ENCODE data around the gene TRMT1L.

The TRMT1L gene

GRCh38 chr1:185077374-185077773, 79.4 kb downstream of the TRMT1L start:
- Histone ChIP-seq H3K36me3 (ENCODE audit: insufficient read depth, low read length) (no peaks in the 10 kb centered on the region), H3K4me2 (ENCODE audit: low read length) (no peak overlapping the region), H3K4me3 (ENCODE audit: low read length) (no peak overlapping the region), H3K4me1 (ENCODE audit: control insufficient read depth, insufficient read depth, low read length) (peaks cover 7% of the 10 kb centered on the region), H3K9ac (ENCODE audit: low read depth, low read length) (no peak overlapping the region), H3K27me3 (ENCODE audit: control insufficient read depth, insufficient read depth, low read length) (no peaks in the 10 kb centered on the region), H3K9me3 (replicated peaks; ENCODE audit: low read length) (no peaks in the 10 kb centered on the region)

- H3K27me3 ChIP-seq (ENCODE audit: control insufficient read depth, insufficient read depth, low read length) = no peaks in the 10 kb centered on the region
- no peak overlapping the region for H3K9ac ChIP-seq (ENCODE audit: low read depth, low read length)
- peaks cover 7% of the 10 kb centered on the region for H3K4me1 ChIP-seq (ENCODE audit: control insufficient read depth, insufficient read depth, low read length)
- no peaks in the 10 kb centered on the region for H3K36me3 ChIP-seq (ENCODE audit: insufficient read depth, low read length)
- no peaks in the 10 kb centered on the region for H3K9me3 ChIP-seq (replicated peaks; ENCODE audit: low read length)
- no peak overlapping the region for H3K4me2 ChIP-seq (ENCODE audit: low read length)
- no peak overlapping the region for H3K4me3 ChIP-seq (ENCODE audit: low read length)
Measured at GRCh38 chr1:185075476-185075875, 81.3 kb downstream of the TRMT1L start.

GRCh38 chr1:185074307-185074706, 82.4 kb downstream of the TRMT1L start:
- H3K27me3 ChIP-seq (ENCODE audit: control insufficient read depth, insufficient read depth, low read length) = no peaks in the 10 kb centered on the region
- H3K9me3 ChIP-seq (replicated peaks; ENCODE audit: low read length) = no peaks in the 10 kb centered on the region
- H3K4me3 ChIP-seq (ENCODE audit: low read length) = no peak overlapping the region
- H3K4me1 ChIP-seq (ENCODE audit: control insufficient read depth, insufficient read depth, low read length) = peaks cover 7% of the 10 kb centered on the region
- no peak overlapping the region for H3K9ac ChIP-seq (ENCODE audit: low read depth, low read length)
- no peak overlapping the region for H3K4me2 ChIP-seq (ENCODE audit: low read length)
- no peaks in the 10 kb centered on the region for H3K36me3 ChIP-seq (ENCODE audit: insufficient read depth, low read length)

- Histone ChIP-seq H3K27me3 (ENCODE audit: control insufficient read depth, insufficient read depth, low read length) (no peaks in the 10 kb centered on the region), H3K4me3 (ENCODE audit: low read length) (no peak overlapping the region)
Measured at GRCh38 chr1:185073725-185074124, 83.0 kb downstream of the TRMT1L start.

GRCh38 chr1:185070051-185070450, 86.7 kb downstream of the TRMT1L start:
- Histone ChIP-seq H3K27me3 (ENCODE audit: control insufficient read depth, insufficient read depth, low read length) (no peaks in the 10 kb centered on the region), H3K4me2 (ENCODE audit: low read length) (no peak overlapping the region), H3K9ac (ENCODE audit: low read depth, low read length) (no peak overlapping the region), H3K4me3 (ENCODE audit: low read length) (no peak overlapping the region), H3K4me1 (ENCODE audit: control insufficient read depth, insufficient read depth, low read length) (peaks cover 7% of the 10 kb centered on the region), H3K36me3 (ENCODE audit: insufficient read depth, low read length) (no peaks in the 10 kb centered on the region), H3K9me3 (replicated peaks; ENCODE audit: low read length) (no peaks in the 10 kb centered on the region)

More at GRCh38 chr1:185073725-185074124, 83.0 kb downstream of the TRMT1L start:
- Histone ChIP-seq H3K9ac (ENCODE audit: low read depth, low read length) (no peak overlapping the region), H3K9me3 (replicated peaks; ENCODE audit: low read length) (no peaks in the 10 kb centered on the region), H3K4me2 (ENCODE audit: low read length) (no peak overlapping the region), H3K36me3 (ENCODE audit: insufficient read depth, low read length) (no peaks in the 10 kb centered on the region), H3K4me1 (ENCODE audit: control insufficient read depth, insufficient read depth, low read length) (peaks cover 7% of the 10 kb centered on the region)

GRCh38 chr1:185069202-185069772, 87.5 kb downstream of the TRMT1L start:
- no peaks in the 10 kb centered on the region for H3K9me3 ChIP-seq (replicated peaks; ENCODE audit: low read length)
- H3K9ac ChIP-seq (ENCODE audit: low read depth, low read length) = no peak overlapping the region
- H3K27me3 ChIP-seq (ENCODE audit: control insufficient read depth, insufficient read depth, low read length) = no peaks in the 10 kb centered on the region
- peaks cover 3% of the 10 kb centered on the region for H3K4me1 ChIP-seq (ENCODE audit: control insufficient read depth, insufficient read depth, low read length)
- H3K4me3 ChIP-seq (ENCODE audit: low read length) = no peak overlapping the region
- no peak overlapping the region for H3K4me2 ChIP-seq (ENCODE audit: low read length)
- H3K36me3 ChIP-seq (ENCODE audit: insufficient read depth, low read length) = no peaks in the 10 kb centered on the region

- Histone ChIP-seq H3K36me3 (ENCODE audit: insufficient read depth, low read length) (no peaks in the 10 kb centered on the region), H3K9me3 (replicated peaks; ENCODE audit: low read length) (no peaks in the 10 kb centered on the region), H3K27me3 (ENCODE audit: control insufficient read depth, insufficient read depth, low read length) (no peaks in the 10 kb centered on the region), H3K9ac (ENCODE audit: low read depth, low read length) (no peak overlapping the region), H3K4me1 (ENCODE audit: control insufficient read depth, insufficient read depth, low read length) (no peaks in the 10 kb centered on the region), H3K4me2 (ENCODE audit: low read length) (no peak overlapping the region), H3K4me3 (ENCODE audit: low read length) (no peak overlapping the region)
Measured at GRCh38 chr1:185068341-185068740, 88.4 kb downstream of the TRMT1L start.
